Type B pancreatic cell (in vitro differentiated cells): Measurements from ENCODE around the gene HOXA13. TPM values are rescaled to one million over a fixed set of nuclear protein-coding genes. Genes with fewer than 3 reads are reported as not detected.
A peak's percentile ranks its signal among the peaks of the same experiment; 100 is the strongest.

ENCODE experiments used
- DNase-seq: peaks from one replicate; pipeline ENCODE4 v3.0.0; 2021; ENCODE audit warnings: mixed read lengths; ENCODE audit not compliant: unreplicated experiment; ENCODE audit errors: extremely low spot score
- H3K27ac Mint-ChIP-seq: 2 replicates; pipeline ENCODE4 v1.8.0; 2021; ENCODE audit warnings: mild to moderate bottlenecking, mixed read lengths
- H3K27me3 Mint-ChIP-seq: 2 replicates; pipeline ENCODE4 v1.8.0; 2021; ENCODE audit warnings: mixed read lengths
- H3K36me3 Mint-ChIP-seq: 2 replicates; pipeline ENCODE4 v1.8.0; 2021; ENCODE audit warnings: mixed read lengths
- H3K4me1 Mint-ChIP-seq: one replicate; pipeline ENCODE4 v1.8.0; 2021; ENCODE audit warnings: mixed read lengths; ENCODE audit not compliant: unreplicated experiment
- H3K4me3 Mint-ChIP-seq: 2 replicates; pipeline ENCODE4 v1.8.0; 2021; ENCODE audit warnings: mild to moderate bottlenecking, mixed read lengths
- H3K9me3 Mint-ChIP-seq: 2 replicates; pipeline ENCODE4 v1.8.0; 2021; ENCODE audit warnings: mixed read lengths
- total RNA-seq: library from RNA; stranded (reverse); gene quantifications from 2 replicates; pipeline ENCODE4 v1.2.1, GENCODE V29; 2021; ENCODE audit warnings: low replicate concordance
- TF ChIP-seq, protein P1 (sequence below): fragments of 200-600 bp; sonication (generic); conservative IDR thresholded peaks from 2 replicates; pipeline ENCODE4 v1.5.0; 2021; ENCODE audit warnings: antibody characterized with exemption, mild to moderate bottlenecking

The HOXA13 gene
- total RNA-seq, 1 donor from 2014 or later: 0.75 TPM

DNA sequence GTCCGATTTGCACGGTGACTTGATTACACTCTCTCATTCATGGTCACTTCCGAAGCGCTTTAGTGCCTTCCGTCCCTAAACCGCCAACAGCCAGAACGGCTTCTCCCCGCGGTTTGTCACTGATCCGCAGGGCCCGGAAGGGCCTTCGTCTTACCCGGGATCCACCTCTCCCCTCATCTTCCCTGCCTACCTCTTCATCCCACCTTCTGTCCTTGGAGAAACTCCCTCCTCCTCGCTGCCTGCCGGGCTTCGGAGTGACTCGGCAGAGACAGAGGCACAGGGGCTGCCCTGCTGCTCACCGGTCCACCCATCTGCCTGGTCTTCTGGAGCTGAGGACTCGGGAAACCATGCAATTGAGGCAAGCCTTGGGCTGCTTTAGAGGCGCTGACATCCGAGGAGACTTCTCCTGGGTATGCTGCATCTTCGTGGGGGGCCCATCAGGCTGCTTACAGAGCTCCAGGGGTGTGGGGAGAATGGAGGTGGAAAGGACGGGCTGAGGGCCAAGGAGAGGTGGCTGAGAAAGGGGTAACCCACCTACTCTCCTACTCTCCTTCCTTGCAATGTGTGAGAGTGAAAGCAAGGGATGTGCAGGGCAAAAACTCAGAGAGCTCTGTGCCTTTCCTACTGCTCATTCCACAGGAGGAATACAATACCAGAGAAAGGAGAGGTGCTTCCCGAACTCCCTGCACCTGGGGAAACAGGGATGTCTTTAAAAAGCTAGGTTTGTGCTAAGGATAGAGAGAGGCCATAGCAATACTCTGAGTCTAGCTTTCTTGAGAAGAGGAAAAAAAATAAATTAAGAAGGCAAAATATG lies 13.8 kb downstream of the HOXA13 start:
- peaks cover 15% of the 10 kb centered on the region for H3K4me1 Mint-ChIP-seq

DNA sequence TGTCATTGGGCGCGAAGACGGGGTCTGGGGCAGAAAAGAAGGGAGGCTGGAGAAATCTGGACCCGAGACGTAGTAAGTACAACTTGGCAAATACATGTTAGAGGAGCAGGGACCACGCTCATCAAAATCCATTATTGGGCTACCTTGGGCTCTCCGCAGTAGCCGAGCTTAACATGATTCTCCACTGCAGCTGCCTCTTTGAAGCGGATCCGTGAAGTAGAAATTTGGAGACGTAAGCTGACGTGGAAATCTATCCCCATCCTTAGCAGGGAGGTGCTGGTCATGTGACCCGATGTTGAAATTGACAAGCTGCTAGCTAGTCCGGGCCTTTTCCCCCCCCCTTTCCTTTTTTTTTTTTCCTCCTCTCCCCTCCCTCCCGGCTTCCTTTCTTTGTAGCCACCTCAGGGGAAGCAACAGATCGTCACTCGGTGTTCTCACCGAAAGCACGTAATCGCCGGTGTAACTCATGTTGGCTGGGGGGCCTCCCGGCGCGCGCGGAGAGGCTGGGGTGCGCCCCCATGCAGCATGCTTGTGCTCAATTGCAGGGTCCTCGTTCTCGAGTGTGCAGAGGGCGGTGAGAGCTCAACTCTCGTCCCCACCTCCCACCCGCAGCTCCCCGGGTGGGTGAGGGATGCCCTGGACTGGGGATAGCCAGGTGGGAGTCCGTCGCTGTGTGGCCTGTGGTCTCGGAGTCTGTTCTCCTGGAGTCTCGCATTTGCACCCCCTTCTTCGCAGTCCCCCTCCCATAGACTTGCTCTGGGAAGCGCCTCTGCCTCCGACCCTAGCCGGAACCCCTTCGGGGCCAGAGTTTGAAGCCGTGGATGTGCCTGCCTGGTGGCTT lies 14.7 kb downstream of the HOXA13 start, which contains the start of gene HOXA11:
TSS of gene HOXA11 (minus strand) at position 220 of the 841 bp plus-strand sequence. CDS start at position 132, 88 bp downstream.
- TF ChIP-seq, protein P1, sequence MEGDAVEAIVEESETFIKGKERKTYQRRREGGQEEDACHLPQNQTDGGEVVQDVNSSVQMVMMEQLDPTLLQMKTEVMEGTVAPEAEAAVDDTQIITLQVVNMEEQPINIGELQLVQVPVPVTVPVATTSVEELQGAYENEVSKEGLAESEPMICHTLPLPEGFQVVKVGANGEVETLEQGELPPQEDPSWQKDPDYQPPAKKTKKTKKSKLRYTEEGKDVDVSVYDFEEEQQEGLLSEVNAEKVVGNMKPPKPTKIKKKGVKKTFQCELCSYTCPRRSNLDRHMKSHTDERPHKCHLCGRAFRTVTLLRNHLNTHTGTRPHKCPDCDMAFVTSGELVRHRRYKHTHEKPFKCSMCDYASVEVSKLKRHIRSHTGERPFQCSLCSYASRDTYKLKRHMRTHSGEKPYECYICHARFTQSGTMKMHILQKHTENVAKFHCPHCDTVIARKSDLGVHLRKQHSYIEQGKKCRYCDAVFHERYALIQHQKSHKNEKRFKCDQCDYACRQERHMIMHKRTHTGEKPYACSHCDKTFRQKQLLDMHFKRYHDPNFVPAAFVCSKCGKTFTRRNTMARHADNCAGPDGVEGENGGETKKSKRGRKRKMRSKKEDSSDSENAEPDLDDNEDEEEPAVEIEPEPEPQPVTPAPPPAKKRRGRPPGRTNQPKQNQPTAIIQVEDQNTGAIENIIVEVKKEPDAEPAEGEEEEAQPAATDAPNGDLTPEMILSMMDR: no peak
- peak; percentile 66 for DNase-seq
- no peaks in the 10 kb centered on the region for H3K36me3 Mint-ChIP-seq
- peaks cover 99% of the 10 kb centered on the region for H3K27me3 Mint-ChIP-seq
- peak within 1 kb of the TSS; percentile 81 for H3K4me3 Mint-ChIP-seq
- no peaks in the 10 kb centered on the region for H3K9me3 Mint-ChIP-seq
- H3K4me1 Mint-ChIP-seq: peaks cover 15% of the 10 kb centered on the region
- peak within 1 kb of the TSS; percentile 51 for H3K27ac Mint-ChIP-seq

More for the DNA sequence above, 13.8 kb downstream of the HOXA13 start:
- H3K4me3 Mint-ChIP-seq: peak overlapping the region; percentile 72
- H3K27me3 Mint-ChIP-seq: peaks cover 99% of the 10 kb centered on the region
- H3K9me3 Mint-ChIP-seq: no peaks in the 10 kb centered on the region
- TF ChIP-seq, protein P1: no peak
- H3K27ac Mint-ChIP-seq: peak overlapping the region; percentile 30
- DNase-seq: peak; percentile 65
- no peaks in the 10 kb centered on the region for H3K36me3 Mint-ChIP-seq

DNA sequence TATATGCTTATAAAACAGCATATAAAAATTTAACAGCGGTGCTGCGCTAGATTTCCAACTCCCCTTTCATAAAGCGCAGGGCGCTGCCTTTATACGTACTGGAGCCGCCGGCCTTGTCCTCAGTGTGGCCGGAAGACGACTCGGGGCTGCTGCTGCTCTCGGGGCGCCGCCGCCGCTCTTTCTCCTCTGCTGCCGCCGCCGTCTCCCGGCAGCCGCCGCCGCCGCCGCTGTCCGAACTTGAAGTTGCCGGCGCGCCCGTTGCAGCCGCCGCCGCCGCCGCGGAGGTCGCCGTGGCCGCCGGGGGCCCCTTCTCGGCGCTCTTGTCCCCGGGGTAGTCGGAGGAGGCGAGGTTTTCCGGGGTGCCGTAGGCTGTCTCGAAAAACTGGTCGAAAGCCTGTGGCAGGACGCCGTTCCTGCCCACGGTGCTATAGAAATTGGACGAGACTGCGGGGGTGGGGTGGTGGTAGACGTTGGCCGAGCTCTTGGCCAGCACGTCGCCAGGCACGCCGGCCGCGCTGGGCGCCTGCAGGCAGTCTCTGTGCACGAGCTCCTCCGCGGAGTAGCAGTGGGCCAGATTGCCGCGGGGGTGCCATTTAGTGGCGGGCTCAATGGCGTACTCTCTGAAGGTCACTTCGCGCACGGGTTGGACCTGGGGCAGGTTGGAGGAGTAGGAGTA lies 15.4 kb downstream of the HOXA13 start:
- H3K36me3 Mint-ChIP-seq: no peaks in the 10 kb centered on the region
- TF ChIP-seq, protein P1: no peak
- peak; percentile 68 for DNase-seq
- peak overlapping the region; percentile 51 for H3K27ac Mint-ChIP-seq
- H3K9me3 Mint-ChIP-seq: no peaks in the 10 kb centered on the region
- peaks cover 19% of the 10 kb centered on the region for H3K4me1 Mint-ChIP-seq
- H3K27me3 Mint-ChIP-seq: peaks cover 99% of the 10 kb centered on the region
- peak overlapping the region; percentile 81 for H3K4me3 Mint-ChIP-seq

DNA sequence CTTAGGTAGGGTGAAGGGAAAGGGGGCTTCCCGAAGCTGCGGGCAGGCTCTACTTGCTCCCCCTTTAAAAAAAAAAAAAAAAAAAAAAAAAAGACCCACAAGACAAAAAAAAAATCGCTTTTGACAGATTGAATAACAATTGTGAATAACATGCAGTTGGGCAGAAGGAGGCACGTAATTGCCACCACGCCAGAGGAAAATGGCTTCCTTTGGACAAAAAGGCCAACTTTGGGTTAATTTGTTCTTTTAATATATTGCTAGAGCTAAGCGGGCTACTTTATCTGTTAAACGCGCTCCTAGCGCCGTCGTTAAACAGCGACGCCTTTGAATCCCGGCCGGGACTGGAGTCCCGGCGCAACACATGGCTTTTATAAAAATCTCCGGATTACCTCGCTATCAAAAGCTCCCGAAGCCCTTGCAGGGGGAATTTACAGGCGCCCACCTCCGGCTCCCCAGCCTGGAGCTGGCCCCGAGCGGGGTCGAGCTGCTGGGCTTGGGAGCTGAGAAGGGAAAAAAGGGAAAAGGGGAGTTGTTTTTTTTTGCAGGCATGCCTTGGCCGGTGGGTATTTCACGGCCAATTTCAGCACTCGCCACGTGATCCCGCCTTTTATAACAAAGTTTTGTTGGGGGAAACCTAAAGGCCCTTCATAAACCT lies 16.1 kb downstream of the HOXA13 start:
- Mint-ChIP-seq H3K27me3 (peaks cover 99% of the 10 kb centered on the region), H3K4me1 (peaks cover 21% of the 10 kb centered on the region), H3K9me3 (no peaks in the 10 kb centered on the region), H3K27ac (peak overlapping the region; percentile 41), H3K4me3 (peak overlapping the region; percentile 77), H3K36me3 (no peaks in the 10 kb centered on the region)
- DNase-seq: peak; percentile 58
- TF ChIP-seq, protein P1: no peak
